ENCODE measurements around the gene CHST13.

DNA sequence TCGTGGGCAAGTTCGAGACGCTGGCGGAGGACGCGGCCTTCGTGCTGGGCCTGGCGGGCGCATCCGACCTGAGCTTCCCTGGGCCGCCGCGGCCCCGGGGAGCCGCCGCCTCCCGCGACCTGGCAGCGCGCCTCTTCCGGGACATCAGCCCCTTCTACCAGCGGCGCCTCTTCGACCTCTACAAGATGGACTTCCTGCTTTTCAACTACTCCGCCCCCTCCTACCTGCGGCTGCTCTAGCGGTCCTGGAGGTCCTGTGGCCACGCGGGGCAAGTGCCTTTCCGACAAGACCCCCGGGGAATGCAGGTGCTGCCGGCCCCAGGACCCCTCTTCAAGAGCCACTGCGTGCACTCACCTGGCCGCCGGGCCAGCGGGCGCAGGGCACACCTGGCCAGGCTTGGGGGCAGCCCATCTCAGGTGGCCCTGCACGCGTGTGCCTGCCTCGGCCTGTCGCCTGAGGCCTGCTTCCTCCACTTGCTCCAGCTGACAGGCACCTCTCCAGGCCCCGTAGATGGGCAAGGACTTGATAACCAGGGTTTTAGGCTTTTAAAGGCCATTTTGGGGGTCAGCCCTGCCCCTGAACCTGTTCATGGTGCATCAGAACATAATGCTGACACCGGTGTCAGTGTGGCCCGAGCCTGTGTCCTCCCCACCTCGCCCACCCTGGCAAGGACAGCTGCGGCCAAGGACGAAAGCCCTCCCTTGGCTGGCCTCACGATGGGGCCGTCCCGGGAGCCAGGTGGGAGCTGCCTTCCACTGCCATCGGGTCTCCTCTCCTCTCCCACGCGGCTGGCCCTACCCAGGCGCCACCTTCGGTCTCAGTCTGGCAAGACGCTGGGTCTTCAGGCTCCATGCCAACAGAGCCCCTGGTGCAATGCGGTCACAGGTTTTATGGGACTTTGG is 18.6 kb downstream of the CHST13 start:
- TF ChIP-seq, protein P1, sequence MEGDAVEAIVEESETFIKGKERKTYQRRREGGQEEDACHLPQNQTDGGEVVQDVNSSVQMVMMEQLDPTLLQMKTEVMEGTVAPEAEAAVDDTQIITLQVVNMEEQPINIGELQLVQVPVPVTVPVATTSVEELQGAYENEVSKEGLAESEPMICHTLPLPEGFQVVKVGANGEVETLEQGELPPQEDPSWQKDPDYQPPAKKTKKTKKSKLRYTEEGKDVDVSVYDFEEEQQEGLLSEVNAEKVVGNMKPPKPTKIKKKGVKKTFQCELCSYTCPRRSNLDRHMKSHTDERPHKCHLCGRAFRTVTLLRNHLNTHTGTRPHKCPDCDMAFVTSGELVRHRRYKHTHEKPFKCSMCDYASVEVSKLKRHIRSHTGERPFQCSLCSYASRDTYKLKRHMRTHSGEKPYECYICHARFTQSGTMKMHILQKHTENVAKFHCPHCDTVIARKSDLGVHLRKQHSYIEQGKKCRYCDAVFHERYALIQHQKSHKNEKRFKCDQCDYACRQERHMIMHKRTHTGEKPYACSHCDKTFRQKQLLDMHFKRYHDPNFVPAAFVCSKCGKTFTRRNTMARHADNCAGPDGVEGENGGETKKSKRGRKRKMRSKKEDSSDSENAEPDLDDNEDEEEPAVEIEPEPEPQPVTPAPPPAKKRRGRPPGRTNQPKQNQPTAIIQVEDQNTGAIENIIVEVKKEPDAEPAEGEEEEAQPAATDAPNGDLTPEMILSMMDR (IDR thresholded peaks at IDR 0.05) = no peak
- no peak for TF ChIP-seq POLR2A (IDR thresholded peaks at IDR 0.05)
